Middle frontal gyrus (tissue), 1 donor: ENCODE data around the gene TMEM154.

Experiments used
- DNase-seq: peaks from one replicate; pipeline ENCODE4 v3.0.0-alpha.2; 2015; ENCODE audit warnings: low spot score; ENCODE audit errors: extremely low spot score

Gene TMEM154

DNA sequence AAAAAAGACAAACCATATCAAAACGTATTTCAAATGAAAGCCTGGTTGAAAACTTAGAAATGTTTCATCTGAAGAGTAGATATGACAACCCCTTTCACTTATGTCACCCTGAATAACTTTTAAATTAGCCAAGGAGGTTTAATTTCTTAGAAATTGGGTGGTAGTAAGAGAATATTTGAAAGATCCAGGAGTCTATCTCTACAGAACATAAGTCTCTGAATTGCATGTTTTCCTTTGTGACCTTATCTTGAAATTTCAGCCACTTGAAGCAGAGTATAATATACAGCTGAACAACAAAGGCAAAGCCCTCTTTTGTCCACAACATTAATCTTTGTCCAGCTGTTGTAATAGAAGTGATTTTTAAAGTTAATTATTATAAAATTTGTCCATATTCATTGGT, 49.5 kb downstream of the TMEM154 start:
- no peak for DNase-seq

DNA sequence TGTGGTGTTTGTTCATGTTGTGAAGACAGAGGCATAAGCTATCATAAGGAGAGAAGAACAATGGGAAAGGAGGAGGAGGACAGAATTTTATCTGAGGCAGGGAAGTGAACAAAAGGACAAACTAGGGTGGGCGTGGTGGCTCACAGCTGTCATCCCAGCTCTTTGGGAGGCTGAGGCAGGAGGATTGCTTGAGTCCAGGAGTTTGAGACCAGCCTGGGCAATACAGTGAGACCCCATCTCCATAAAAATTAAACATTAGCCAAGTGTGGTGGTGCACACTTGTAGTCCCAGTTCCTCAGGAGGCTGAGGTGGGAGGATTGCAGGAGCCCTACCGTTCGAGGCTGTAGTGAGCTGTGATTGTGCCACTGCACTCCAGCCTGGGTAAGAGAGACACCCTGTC, 49.9 kb downstream of the TMEM154 start:
- no peak for DNase-seq

DNA sequence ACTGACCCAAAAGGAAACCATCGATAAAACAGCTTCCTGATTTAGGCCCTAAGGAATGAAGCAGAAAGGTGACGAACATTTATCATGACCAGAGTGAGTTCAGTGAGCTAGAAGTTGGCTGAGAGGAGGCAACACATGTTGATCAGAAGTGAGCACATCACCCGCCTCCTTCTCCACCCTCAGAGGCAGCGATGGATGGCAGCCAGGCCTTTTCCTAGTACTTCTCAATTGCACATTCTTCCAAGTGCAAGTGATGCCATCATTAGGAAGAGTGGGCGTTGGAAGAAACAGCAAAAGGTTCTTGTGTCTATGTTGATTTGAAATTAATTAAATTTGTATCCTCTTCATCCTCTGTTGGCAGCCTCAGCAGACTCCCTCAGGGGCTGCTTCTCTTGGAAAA, 51.7 kb downstream of the TMEM154 start:
- DNase-seq, result peak; percentile 42

DNA sequence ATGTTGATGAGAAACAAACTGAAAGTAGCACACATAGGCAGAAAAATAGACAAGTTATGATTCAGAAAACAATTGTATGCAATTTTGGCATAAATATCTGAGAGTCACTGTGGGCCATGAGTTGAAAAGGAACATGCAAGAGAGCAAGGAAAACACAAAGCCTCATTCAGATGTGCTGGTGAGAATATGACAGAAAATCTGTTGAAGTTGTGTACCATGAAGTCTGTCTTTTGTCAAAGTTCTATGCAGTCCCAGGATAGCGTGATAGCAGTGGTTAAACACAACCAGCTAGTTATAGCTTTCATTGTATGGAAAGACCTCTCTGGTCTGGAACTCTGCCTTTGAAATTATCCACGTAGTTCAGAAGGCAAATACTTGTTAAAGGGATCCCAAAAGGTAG, 53.0 kb downstream of the TMEM154 start:
- DNase-seq, result no peak

DNA sequence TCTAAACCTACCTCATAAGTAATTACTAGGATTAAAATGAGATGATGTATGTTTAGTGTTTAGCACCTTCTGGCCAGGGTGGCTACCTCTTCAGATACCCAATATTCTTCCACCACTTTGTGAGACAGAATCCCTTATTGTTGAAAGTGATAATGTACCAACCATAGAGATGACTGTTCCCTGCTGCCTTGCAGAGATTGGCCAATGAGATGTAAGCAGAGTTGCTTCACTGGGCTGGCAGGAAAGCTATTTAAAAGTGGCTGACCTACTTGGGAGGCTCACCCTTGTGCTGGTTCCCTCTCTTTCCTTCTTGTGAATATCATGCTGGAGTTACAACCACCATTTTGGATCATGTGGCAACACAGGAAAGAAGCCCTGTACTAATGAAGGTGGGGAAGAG, 58.9 kb downstream of the TMEM154 start:
- no peak for DNase-seq

DNA sequence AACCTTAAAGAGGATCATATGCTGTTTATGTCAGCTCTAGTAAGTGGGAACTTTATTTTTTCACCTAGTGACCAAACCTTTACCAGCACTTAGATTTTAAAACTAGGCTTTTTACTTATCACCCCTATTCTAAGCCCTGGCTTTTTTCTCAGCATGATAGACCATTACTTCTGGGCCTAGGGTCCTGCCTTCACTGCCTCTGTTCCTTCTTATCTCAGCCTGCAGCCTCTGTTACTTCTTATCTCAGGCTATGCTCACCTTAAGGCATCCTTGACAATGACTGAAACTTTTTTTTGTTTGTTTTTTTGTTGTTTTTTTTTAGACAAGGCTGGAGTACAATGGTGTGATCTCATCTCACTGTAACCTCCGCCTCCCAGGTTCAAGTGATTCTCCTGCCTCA, 59.6 kb downstream of the TMEM154 start:
- DNase-seq, result no peak

DNA sequence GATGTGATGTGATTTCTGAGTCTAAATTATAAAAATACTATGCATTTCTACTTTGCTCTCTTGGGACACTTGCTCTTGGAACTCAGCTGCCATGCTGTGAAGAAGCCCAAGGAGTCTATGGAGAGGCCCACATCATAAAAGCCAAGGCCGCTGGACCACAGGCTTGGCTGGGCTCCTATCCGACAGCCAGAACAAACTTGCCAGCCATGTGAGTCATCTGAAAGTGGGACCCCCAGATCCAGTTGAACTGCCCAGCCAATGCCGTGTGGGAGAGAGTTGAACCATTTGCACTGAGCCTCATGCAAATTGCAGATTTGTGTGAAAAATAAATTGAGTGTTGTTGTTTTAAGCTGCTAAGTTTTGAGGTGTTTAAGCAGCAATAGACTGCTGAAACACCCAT, 60.2 kb downstream of the TMEM154 start:
- no peak for DNase-seq

DNA sequence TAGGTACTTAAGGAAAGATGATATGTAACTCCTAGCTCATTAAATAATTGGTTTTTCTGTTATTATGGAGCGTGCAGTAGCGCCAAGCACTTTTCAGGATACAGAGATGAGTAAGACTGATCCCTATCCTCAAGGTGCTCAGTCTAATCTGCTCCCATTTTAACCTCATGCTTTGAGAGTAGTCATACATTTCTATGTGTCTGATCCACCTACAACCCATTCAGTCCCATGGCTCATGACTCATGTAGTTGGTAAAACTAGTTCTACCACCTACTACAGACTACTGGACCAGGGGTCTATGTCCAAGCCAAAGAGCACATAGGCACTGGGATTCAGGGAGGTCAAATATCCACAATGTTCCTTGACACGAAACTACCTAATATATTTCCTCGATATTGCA, 60.8 kb downstream of the TMEM154 start:
- no peak for DNase-seq

DNA sequence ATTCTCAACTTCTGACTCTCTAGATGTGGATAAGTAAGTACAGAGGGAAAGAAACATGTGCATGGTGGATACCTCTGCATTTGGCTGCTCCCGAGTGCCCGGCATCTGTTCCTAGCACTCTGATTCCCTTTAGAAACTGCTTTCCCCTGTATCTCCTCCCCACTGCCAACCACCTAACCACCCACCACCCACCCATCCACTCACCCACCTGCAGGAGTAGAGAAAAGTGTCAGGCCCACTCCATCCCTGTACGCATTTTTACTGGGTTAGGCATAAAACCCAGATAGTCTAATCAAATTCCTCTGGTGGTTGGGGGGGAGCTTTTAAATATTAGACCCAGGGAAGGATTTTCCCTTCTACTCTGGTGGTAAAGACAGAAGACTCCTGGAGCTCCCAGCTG, 63.0 kb downstream of the TMEM154 start:
- no peak for DNase-seq

DNA sequence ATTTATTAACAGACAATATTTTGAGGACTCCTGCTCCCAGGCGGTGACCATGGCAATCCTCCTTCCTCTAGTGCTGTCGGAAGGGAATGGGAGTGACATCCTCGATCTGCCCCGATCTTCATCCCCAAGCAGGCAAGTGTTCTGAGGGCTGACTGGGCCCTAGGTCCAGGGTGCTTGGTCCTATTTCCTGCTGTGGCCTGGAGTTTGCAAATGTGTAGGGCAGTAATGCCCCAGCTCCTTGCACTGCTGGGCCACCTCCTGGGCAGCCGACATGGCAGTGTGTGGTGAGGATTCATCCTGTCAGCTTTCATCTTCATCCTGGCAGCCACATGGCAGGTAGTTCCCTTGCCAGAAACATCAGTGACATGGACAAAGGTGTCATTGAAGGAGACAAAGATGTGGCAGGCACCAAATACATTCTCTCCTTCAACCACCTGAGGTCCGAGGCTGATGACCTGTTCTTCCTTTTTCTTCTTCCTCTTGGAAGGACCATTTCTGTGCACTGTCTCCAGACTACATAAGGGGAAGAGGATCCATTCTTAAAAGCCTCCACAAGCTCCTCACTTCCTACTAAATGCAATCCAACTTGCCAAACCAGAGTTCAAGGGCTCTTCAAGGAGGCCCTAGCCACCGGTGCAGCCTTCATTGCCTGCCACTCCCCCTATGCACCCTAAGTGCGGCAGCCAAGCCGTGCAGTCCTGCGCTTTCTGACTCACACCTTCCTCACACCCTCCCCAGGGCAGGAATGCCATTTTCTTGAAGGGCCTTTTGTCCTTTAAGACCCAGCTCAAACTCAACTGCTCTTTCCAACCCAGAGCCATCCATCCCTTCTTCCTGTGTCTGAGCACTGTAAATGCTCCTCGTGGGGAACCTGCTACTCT, 65.7 kb downstream of the TMEM154 start:
- DNase-seq, result no peak

DNA sequence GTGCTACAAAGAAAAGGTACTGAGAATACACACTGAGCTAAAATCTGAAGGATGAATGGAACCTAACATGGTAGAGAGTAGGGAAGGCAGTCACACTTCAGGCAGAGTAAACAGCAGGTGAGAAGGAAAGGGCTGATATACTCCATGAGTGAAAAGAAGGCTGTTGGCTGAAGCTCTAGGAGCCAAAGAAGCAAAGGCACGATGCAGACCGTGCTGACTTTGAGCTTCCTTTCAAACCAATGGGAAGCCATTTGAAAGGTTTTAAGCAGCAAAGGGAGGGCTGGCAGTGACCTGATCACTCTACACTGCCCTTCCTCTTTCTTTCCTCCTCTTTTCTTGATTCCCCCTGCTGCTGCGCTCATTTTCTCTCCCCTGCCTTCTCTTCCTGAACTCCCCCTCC, 66.4 kb downstream of the TMEM154 start:
- no peak for DNase-seq

DNA sequence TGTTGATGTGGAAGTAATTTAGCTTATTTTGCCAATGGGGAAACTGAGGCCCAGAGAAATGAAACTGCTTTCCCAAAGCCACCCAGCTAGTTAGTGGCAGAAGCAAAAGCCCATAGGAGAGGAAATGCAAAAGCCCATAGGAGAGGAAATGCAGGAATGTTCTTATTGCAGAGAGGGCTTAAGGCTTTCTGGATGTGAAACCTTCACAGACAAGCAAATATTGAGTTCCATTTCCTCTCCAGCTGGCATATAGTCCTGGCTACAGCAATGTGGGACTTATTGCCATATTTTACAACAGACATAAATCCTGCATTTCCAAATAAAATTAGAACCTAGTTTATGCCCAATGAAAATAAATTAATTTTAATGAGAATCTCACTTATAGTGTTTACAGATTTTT, 69.7 kb downstream of the TMEM154 start:
- no peak for DNase-seq

DNA sequence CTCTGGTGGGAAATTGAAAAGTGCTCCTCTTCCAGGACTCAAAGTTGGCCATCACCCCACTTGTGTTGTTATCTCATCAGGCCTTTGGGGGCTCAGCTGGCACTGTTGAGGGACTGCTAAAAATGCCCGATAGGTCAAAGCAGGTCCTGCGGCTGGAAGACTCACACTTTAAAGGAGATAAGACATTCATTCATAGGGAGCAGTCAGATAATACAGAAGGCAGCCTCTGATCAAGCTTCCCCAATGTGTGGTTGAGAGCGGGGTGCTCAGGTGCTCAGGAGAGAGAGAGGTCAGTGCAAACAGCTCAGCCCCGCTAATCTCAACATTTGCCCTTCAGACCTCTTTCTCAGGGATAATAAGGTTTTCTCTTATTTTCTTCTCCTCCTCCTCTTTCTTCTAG, 70.3 kb downstream of the TMEM154 start:
- no peak for DNase-seq

DNA sequence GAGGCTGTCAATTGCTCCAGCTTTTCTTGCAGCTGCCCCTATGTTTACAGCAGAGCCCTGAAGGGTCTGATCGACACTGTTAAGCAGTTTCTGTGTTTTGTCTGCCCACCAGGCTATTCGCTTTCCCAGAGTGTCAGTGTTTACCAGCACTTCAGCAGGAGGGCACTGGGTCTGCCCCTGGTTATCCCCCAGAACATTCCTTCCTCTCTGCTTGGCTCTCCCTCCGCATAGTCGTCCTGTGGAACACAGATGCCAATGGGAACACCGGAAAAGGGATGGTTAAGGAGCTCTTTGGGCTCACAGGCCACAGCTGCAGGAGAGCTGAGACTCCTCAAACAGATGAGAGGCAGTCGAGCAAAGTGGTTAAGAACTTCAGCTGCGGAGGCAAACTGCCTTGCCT, 72.6 kb downstream of the TMEM154 start:
- no peak for DNase-seq

DNA sequence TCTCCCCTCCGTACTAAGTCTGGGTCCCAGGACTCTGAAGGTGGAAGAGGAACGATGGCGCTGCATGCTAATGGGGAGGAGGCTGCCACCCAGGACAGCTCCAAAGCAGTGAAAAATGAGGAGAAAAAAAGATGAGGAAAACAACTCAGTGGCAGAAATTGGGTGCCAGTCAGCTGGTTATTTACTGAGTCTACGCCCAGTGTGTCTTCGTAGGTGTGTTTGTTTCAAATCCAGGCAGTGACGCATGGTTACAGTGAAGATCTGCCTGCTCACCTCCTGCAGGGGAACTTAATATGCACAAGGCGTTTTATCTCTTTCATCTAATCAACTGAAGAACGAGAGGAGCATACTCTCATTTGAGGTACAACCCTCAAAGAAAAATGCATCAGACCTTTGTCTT, 73.0 kb downstream of the TMEM154 start:
- no peak for DNase-seq

DNA sequence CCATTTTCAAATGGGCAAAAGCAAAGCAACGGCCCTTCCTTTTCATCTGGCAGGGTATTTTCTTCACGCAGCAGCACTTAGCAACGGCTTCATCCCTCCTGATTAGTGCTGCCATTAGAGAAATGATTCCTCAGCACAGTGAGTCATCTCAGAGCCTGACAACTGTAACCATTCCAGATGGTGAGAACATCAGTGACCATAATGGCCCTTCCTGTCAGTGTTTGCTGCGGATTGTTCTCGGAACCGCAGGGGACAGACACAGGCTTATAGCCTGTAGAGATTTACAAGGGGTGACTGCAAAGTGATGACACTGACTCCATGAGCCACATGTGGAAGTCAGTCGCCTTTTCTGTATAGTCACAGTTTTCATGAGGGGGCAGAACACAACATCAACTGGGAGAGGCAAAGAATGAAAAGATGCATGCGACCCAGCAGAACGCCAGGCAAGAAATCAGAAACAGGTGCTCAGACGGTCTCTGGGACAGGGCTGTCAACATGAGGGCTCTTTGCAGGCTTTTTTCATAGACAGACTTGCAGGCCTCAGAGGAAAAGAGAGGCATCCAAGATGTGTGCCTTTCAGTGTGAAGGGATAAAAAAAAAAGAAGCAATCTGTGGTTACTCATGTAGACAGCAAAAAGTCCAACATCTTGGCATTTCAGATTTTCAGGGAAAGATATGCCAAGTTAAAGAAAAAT, 74.0 kb downstream of the TMEM154 start:
- no peak for DNase-seq

DNA sequence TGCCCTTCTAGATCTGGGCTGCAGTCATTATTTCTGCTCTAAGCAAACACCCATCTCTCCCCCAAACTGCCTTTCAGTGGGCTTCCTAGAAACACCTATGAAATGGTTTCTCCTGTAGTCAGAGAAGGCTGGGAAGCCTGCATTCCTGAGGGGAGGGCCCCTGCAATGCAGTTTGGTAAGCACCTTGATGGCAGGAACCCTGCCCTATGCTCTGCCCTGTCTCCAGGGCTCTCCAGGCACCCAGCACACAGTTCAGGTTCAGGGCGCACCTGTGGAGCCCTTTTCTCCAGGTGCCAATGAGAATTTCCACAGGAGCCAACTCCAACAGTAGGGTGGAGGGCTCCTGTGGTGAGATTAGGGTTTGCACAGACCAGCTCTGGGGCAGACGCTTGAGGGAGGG, 74.8 kb downstream of the TMEM154 start:
- DNase-seq, result no peak

DNA sequence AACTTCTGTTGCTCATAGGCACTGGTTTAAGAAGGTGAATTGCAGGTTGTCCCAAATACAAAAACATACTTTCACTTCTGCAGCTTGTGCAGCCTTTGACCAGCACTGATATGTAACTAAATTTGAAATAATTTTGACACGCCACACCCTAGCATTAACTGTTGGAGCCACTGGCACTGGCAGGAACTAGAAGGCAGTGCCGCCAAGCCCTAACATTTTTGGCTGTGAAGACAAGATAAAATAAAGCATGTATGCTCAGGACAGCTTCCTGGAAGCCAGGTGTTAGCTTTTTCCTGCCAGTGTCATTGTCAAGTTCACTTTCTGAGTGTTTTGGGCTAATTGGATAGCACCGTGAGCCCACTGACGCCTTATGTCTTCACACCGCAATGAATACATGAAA, 78.6 kb downstream of the TMEM154 start:
- no peak for DNase-seq

DNA sequence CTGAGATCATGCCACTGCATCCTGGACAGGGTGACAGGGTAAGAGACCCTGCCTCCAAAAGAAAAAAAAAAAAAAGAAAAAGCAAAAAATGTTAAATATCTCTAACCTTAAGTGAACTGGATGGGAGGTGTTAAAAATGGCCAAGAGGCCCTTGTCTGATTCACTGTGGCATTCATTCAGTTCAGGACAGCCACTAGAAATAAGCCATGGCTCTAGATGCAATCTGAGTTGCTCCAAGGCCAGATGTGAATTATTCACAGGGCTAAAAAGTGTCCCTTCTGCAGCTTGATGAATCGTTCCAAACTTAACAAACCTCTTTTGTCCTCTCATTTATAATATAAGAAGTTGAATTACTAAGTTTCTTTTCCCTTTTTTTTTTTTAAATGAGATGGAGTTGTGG, 80.2 kb downstream of the TMEM154 start:
- DNase-seq, result no peak

DNA sequence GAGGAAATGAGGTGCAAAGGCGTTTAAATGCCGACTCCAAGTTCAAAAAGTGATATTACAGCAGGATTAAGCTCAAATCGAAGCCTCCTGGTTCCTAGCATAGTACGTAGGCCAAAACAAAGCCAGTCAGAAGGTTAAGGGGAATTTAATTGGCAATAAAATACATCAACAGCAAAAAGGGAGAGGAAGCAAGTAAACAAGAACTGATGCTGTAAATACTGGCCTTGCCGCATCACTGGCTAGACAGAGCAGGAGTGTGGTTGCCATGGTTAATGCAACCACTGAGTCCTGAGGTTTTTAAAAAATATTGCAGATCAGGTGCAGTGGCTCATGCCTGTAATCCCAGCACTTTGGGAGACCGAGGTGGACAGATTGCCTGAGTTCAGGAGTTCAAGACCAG, 80.7 kb downstream of the TMEM154 start:
- no peak for DNase-seq

DNA sequence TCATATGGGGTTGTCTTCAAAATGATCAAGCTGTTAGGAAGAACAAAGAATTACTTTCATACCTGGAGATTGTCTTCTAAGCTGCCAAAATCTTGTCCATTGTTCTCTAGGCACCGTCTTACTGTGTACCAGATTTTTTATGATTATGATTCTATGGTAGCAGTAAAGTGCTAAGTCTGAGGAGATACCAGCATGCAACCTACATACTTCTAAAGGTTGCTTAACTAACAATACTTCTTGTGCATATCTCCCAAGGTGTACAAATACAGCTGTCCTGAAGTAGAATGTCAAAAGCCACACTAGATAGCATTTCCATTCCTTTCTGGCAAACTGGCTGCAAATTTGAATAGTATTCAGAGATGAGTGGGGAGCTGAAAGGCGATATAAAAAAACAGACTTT, 81.3 kb downstream of the TMEM154 start:
- no peak for DNase-seq

DNA sequence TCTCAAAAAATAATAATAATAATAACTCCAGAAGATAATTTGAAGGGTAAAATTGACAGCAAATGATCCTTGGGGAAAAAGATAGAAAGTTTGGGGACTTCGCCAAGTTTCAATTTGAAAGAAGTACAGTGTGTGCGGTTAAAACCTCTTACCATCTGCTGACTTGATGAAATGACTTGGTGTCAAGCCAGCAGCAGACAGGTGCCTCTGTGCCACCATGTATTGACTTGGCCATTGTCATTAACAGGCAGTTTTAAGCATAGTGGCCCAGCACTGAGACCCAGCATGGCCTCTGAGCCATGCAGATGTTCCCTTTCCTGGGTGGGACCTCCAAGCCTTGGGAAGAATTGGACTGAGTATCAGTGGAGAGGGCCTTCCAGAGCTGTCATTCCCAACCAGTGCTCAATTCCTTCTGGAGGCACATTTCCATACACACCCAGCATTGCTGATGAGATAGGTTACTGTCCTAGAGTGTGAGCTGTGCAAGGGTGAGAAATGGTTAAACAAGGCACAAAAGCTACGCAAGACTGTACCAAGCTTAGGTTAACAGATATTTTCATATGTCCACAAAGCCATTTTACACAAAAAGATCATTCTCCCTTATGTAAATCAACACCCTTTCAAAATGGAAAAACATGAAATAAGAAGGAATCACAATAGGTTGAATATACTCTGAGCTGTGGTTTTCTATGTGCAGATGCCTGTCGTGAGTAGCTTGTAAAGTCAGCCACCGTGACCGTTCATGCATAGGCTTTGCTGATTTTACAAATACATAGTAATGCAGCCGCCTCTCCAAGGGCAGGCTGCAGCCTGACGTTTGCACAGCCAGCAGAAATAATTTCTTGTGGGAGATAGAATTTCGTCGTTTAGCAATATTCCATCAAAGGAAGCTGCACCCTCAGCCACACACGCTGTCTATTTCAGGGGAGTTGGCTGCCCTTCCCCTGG, 84.5 kb downstream of the TMEM154 start:
- no peak for DNase-seq
